ENCODE measurements around the gene LHFPL3. TPM values are rescaled to one million over a fixed set of nuclear protein-coding genes. Genes with fewer than 3 reads are reported as not detected.

LHFPL3 gene
- total RNA-seq, 1 donor from 2014 or later, result not detected

DNA sequence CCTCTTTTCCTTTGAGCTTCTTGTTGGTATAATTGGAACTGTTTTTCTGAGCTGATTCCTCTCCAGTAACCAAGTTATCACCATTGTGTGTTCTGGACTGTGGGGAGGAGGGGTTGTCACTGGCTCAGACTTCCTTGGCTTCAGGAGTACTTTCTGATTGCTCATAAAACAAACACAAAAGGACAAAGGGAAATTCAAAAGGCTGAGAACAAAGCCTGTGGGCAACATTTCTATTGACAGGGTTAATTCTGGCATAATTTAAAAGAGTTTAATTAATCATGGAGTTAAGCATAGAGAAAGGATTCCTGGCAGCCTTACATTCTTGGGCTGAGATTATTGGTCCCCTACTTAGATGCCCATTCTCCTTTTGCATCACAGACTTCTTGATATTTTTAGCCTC is 462.7 kb downstream of the LHFPL3 start:
- intact Hi-C loops (cut with micrococcal nuclease), result no loop called here
- Mint-ChIP-seq H3K9me3 (no peaks in the 10 kb centered on the region), H3K27me3 (peaks cover 10% of the 10 kb centered on the region), H3K27ac (no peak overlapping the region), H3K4me3 (no peak overlapping the region), H3K36me3 (ENCODE audit: low read depth) (no peaks in the 10 kb centered on the region), H3K4me1 (no peaks in the 10 kb centered on the region)
- ATAC-seq (ENCODE audit: low read depth) (no peak), DNase-seq (no peak)
- ChIA-PET CTCF (no interaction called here), POLR2A (no interaction called here)
- TF ChIP-seq, protein P1, sequence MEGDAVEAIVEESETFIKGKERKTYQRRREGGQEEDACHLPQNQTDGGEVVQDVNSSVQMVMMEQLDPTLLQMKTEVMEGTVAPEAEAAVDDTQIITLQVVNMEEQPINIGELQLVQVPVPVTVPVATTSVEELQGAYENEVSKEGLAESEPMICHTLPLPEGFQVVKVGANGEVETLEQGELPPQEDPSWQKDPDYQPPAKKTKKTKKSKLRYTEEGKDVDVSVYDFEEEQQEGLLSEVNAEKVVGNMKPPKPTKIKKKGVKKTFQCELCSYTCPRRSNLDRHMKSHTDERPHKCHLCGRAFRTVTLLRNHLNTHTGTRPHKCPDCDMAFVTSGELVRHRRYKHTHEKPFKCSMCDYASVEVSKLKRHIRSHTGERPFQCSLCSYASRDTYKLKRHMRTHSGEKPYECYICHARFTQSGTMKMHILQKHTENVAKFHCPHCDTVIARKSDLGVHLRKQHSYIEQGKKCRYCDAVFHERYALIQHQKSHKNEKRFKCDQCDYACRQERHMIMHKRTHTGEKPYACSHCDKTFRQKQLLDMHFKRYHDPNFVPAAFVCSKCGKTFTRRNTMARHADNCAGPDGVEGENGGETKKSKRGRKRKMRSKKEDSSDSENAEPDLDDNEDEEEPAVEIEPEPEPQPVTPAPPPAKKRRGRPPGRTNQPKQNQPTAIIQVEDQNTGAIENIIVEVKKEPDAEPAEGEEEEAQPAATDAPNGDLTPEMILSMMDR (IDR thresholded peaks at IDR 0.05), result no peak

DNA sequence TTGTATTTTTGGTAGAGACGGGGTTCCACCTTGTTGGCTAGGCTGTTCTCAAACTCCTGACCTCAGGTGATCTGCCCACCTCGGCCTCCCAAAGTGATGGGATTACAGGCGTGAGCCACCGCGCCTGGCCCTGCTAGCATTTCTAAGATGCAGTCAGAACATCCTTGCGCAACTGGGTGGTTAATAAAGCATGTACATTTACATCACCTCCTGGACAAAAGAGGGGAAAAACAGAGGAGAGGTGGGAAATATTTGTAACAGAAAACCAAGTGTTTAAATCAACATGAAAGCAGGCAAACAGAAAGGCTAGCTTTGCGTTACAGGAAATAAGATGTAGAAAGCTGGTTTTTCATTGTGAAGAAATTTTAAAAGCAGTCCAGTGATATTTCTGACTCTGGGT is 464.7 kb downstream of the LHFPL3 start:
- Mint-ChIP-seq H3K36me3 (ENCODE audit: low read depth) (no peaks in the 10 kb centered on the region), H3K27me3 (peaks cover 10% of the 10 kb centered on the region), H3K9me3 (no peaks in the 10 kb centered on the region), H3K4me3 (no peak overlapping the region), H3K4me1 (no peaks in the 10 kb centered on the region), H3K27ac (no peak overlapping the region)
- ChIA-PET POLR2A (no interaction called here), CTCF (no interaction called here)
- no peak for DNase-seq
- TF ChIP-seq, protein P1 (IDR thresholded peaks at IDR 0.05), result no peak
- no peak for ATAC-seq (ENCODE audit: low read depth)
- intact Hi-C loops (cut with micrococcal nuclease), result no loop called here

- ChIA-PET CTCF (no interaction called here), POLR2A (no interaction called here)
- no peaks in the 10 kb centered on the region for H3K4me1 Mint-ChIP-seq
- no peaks in the 10 kb centered on the region for H3K36me3 Mint-ChIP-seq (ENCODE audit: low read depth)
- H3K9me3 Mint-ChIP-seq, result no peaks in the 10 kb centered on the region
- ATAC-seq (ENCODE audit: low read depth), result no peak
- TF ChIP-seq, protein P1 (IDR thresholded peaks at IDR 0.05), result no peak
- H3K4me3 Mint-ChIP-seq, result no peak overlapping the region
- no peak overlapping the region for H3K27ac Mint-ChIP-seq
- DNase-seq, result no peak
- intact Hi-C loops (cut with micrococcal nuclease), result no loop called here
- H3K27me3 Mint-ChIP-seq, result peaks cover 10% of the 10 kb centered on the region
Measured at GRCh38 chr7:104794154-104794553, 465.8 kb downstream of the LHFPL3 start.

GRCh38 chr7:104794589-104794988 is 466.2 kb downstream of the LHFPL3 start:
- Mint-ChIP-seq H3K9me3 (no peaks in the 10 kb centered on the region), H3K27ac (no peak overlapping the region), H3K27me3 (peaks cover 7% of the 10 kb centered on the region), H3K4me3 (no peak overlapping the region), H3K4me1 (no peaks in the 10 kb centered on the region), H3K36me3 (ENCODE audit: low read depth) (no peaks in the 10 kb centered on the region)
- ATAC-seq (ENCODE audit: low read depth), result no peak
- no peak for DNase-seq
- intact Hi-C loops (cut with micrococcal nuclease), result no loop called here
- ChIA-PET POLR2A (no interaction called here), CTCF (no interaction called here)
- TF ChIP-seq, protein P1 (IDR thresholded peaks at IDR 0.05), result no peak

GRCh38 chr7:104795086-104795485 is 466.7 kb downstream of the LHFPL3 start:
- intact Hi-C loops (cut with micrococcal nuclease), result no loop called here
- H3K36me3 Mint-ChIP-seq (ENCODE audit: low read depth), result no peaks in the 10 kb centered on the region
- H3K27me3 Mint-ChIP-seq, result peaks cover 6% of the 10 kb centered on the region
- POLR2A ChIA-PET, result no interaction called here
- TF ChIP-seq, protein P1 (IDR thresholded peaks at IDR 0.05), result no peak
- no peak for ATAC-seq (ENCODE audit: low read depth)
- no peak overlapping the region for H3K4me3 Mint-ChIP-seq
- CTCF ChIA-PET, result no interaction called here
- no peaks in the 10 kb centered on the region for H3K4me1 Mint-ChIP-seq
- no peak for DNase-seq
- H3K27ac Mint-ChIP-seq, result no peak overlapping the region
- no peaks in the 10 kb centered on the region for H3K9me3 Mint-ChIP-seq
